ENCODE data around the gene EFCAB6. TPM values are rescaled to one million over a fixed set of nuclear protein-coding genes. Genes with fewer than 3 reads are reported as not detected.

EFCAB6 gene
- total and polyA plus RNA-seq, 9 of the 15 experiments (the other 6 are each of a cell fraction or from before 2014, with no cell fraction given) = 0.06 TPM; not detected in 8

DNA sequence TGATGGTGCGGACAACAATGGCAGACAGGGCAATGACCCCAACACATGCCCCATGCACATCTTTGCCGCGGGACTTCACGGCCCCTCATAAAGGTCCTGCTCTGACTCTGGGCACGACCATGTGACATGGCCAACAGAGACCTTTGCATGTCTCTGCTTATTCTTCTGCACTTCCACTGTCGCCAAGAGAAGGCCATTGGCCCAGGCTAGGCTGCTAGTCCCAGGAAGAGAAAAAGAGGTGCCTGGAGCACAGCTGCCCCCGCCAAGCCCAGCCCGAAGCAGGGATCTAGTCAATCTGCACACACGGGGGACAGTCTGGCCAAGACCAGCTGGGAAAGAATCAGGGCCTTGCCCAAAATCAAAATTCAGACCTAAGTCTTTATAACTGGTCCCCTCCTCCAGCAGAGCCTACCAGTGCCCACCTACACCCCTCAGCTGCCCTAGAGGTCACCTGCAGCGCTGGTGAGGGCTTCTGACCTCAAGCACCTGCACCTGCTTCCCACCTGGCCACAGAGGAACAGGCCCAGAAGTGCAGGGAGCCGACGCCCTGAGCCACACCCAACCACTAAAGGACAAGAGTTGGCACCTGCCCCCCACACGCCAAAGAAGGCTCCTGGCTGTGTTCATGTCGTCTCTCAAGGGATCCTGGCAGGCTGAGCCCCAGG is 42.1 kb upstream of the EFCAB6 start:
- no peaks in the 10 kb centered on the region for H3K79me2 ChIP-seq (ENCODE audit: control insufficient read depth, insufficient read depth, low read length)
- H3K36me3 ChIP-seq (ENCODE audit: control insufficient read depth, insufficient read depth, low read length) = no peaks in the 10 kb centered on the region
- no peaks in the 10 kb centered on the region; the same call in 1 of the 2 replicates for H4K20me1 ChIP-seq (replicated peaks; ENCODE audit: control insufficient read depth, insufficient read depth, low read length)
- H3K27ac ChIP-seq (ENCODE audit: extremely low read depth, low read depth, low read length) = no peak overlapping the region
- H2AFZ ChIP-seq (ENCODE audit: low read depth, low read length) = no peak overlapping the region
- no peak for ATAC-seq
- H3K27me3 ChIP-seq (ENCODE audit: control insufficient read depth in 2 of 2, insufficient read depth in 2 of 2, low read length in 2 of 2) = peaks cover 3 to 32% of the 10 kb centered on the region in 2 experiments; a peak in 2 of 5 replicates
- no peak overlapping the region for H3K9ac ChIP-seq (ENCODE audit: insufficient read depth in 1 of 2, low read depth in 2 of 2, low read length in 2 of 2)
- no peaks in the 10 kb centered on the region for H3K9me3 ChIP-seq (replicated peaks; ENCODE audit: control insufficient read depth, insufficient read depth, low read depth, low read length)
- FAIRE-seq = no peak
- H3K4me1 ChIP-seq (replicated peaks in 1 of 2; ENCODE audit: control insufficient read depth in 2 of 2, insufficient read depth in 2 of 2, low read length in 2 of 2) = no peaks in the 10 kb centered on the region
- no peak for TF ChIP-seq GATA2 (CRISPR knock-in tag; IDR thresholded peaks at IDR 0.05)
- TF ChIP-seq NFATC3 (IDR thresholded peaks at IDR 0.05) = no peak
- TF ChIP-seq, protein P1, sequence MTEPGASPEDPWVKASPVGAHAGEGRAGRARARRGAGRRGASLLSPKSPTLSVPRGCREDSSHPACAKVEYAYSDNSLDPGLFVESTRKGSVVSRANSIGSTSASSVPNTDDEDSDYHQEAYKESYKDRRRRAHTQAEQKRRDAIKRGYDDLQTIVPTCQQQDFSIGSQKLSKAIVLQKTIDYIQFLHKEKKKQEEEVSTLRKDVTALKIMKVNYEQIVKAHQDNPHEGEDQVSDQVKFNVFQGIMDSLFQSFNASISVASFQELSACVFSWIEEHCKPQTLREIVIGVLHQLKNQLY (CRISPR knock-in tag; conservative IDR thresholded peaks at IDR 0.05) = no peak
- TF ChIP-seq ZNF551 (CRISPR knock-in tag; IDR thresholded peaks at IDR 0.05) = no peak
- no peak for TF ChIP-seq SRSF3 (IDR thresholded peaks at IDR 0.05; ENCODE audit: insufficient read depth, low read length)
- no peak for TF ChIP-seq SIN3A (IDR thresholded peaks at IDR 0.05; ENCODE audit: borderline replicate concordance in 2 of 2, control insufficient read depth in 1 of 2, low read depth in 2 of 2, low read length in 2 of 2)
- TF ChIP-seq LEF1 (IDR thresholded peaks at IDR 0.05) = no peak
- TF ChIP-seq, protein P2, sequence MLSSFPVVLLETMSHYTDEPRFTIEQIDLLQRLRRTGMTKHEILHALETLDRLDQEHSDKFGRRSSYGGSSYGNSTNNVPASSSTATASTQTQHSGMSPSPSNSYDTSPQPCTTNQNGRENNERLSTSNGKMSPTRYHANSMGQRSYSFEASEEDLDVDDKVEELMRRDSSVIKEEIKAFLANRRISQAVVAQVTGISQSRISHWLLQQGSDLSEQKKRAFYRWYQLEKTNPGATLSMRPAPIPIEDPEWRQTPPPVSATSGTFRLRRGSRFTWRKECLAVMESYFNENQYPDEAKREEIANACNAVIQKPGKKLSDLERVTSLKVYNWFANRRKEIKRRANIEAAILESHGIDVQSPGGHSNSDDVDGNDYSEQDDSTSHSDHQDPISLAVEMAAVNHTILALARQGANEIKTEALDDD (IDR thresholded peaks at IDR 0.05) = no peak
- no peak for TF ChIP-seq RNF2 (IDR thresholded peaks at IDR 0.05)
- no peak for TF ChIP-seq CCAR2 (IDR thresholded peaks at IDR 0.05; ENCODE audit: low read depth, low read length)
- TF ChIP-seq PRPF4 (IDR thresholded peaks at IDR 0.05; ENCODE audit: insufficient read depth, low read depth, low read length, poor library complexity, severe bottlenecking) = no peak
- no peak for TF ChIP-seq RBM25 (IDR thresholded peaks at IDR 0.05; ENCODE audit: low read depth, low read length, severe bottlenecking)
- TF ChIP-seq ETV5 (CRISPR knock-in tag; IDR thresholded peaks at IDR 0.05; ENCODE audit: low read depth) = no peak
- TF ChIP-seq, protein P3, sequence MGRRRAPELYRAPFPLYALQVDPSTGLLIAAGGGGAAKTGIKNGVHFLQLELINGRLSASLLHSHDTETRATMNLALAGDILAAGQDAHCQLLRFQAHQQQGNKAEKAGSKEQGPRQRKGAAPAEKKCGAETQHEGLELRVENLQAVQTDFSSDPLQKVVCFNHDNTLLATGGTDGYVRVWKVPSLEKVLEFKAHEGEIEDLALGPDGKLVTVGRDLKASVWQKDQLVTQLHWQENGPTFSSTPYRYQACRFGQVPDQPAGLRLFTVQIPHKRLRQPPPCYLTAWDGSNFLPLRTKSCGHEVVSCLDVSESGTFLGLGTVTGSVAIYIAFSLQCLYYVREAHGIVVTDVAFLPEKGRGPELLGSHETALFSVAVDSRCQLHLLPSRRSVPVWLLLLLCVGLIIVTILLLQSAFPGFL (CRISPR knock-in tag; IDR thresholded peaks at IDR 0.05) = no peak
- TF ChIP-seq NCOA4 (IDR thresholded peaks at IDR 0.05; ENCODE audit: partially characterized antibody) = no peak
- no peak for TF ChIP-seq THRA (IDR thresholded peaks at IDR 0.05)
- DNase-seq (ENCODE audit: extremely low read depth in 1 of 4, low spot score in 3 of 4) = no peak
- no peak overlapping the region for H3K4me2 ChIP-seq (ENCODE audit: insufficient read depth, low read length)
- intact Hi-C loops (cut with micrococcal nuclease) = no loop called here
- BruUV-seq (replicated peaks) = no TSS peak
- no peaks in the 10 kb centered on the region for H3K9me1 ChIP-seq (ENCODE audit: control insufficient read depth, insufficient read depth, low read length)
- CTCF ChIA-PET (ENCODE audit: low intra/inter-chr PET ratio) = no interaction called here
- H3K4me3 ChIP-seq = no peak overlapping the region
- in situ Hi-C loops (cut with MboI) = no loop called here
- WGBS (ENCODE audit: insufficient coverage, low coverage, missing lambda C conversion rate) = 0% methylated on average over 10 of the region's 14 CpGs
- POLR2A ChIA-PET = interaction anchor here (0.6 kb wide), 1 partner anchor 88 kb away, joined by 3 read pairs; no protein-coding TSS in a partner anchor

All from K562 (cell line).